Measurements from ENCODE around the gene FAM227A.
A peak's percentile ranks its signal among the peaks of the same experiment; 100 is the strongest.
"Not testable (repeated sequence)": the region's sequence is repeated elsewhere in the genome, so short reads cannot be mapped to it uniquely, and the experiment has no call there.

FAM227A gene

DNA sequence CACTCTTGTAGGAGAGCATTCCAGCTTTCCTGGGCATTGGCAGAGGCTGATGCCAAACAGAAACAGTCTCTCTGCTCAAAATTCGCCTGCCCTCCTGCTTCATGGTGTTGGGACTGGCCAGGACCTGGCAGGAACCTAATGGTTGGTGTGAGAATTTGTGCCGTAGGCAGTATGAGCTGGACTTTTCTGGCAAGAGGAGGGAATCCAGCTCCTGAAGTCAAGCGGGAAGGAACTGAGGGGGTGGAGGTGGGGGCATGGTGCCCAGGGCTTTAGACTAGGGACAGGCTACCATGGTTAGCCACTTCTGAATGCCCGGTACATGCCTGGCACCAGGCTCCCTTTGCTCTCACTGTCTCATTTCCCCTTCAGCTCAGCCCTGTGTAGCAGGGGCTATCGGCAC is 18.7 kb upstream of the FAM227A start:
- DNase-seq (ENCODE audit: low read depth in 1 of 2, low spot score in 1 of 2) = no peak

DNA sequence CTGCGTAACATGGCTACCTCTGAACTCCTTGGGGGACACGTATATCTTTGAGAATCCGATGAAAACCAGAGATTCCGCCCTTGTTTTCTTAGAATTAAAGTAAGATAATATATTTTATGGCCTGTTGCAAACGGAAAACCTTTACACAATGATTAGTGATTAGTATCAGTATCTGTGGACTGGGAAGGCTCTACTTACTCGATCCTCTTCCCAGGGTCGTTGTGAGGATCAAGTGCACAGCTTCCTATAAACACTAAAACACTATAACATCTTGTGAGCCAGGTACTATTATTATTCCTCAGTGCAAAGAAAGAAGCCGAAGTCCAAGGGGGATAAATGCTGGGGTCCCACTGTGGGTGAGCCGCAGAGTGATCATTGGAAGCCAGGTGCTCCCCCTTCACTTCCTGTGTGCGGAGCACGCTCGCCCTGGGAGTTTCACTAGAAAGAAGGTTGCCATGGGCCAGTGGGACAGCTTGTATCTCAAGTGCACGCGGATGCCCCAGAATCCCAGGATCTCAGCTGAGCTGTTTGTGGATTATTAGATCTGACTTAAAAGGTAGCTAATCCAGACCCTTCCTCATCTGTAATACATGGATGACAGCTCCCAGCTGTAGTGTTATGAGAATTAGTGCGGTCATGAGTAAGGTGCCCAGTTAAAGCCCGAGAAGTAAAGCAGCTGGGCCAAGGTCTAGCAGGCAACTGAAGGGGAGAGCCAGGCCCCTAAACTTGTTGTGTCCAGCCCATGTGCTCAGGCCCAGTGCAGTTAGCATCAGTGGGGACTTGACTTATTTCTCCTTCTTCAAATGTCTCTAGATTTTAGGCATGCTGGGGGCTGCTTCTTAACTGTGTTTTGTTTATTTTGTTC is 1.1 kb upstream of the FAM227A start:
- DNase-seq (ENCODE audit: low read depth in 1 of 2, low spot score in 1 of 2) = peak in 1 of 2 donors; percentile 1

DNA sequence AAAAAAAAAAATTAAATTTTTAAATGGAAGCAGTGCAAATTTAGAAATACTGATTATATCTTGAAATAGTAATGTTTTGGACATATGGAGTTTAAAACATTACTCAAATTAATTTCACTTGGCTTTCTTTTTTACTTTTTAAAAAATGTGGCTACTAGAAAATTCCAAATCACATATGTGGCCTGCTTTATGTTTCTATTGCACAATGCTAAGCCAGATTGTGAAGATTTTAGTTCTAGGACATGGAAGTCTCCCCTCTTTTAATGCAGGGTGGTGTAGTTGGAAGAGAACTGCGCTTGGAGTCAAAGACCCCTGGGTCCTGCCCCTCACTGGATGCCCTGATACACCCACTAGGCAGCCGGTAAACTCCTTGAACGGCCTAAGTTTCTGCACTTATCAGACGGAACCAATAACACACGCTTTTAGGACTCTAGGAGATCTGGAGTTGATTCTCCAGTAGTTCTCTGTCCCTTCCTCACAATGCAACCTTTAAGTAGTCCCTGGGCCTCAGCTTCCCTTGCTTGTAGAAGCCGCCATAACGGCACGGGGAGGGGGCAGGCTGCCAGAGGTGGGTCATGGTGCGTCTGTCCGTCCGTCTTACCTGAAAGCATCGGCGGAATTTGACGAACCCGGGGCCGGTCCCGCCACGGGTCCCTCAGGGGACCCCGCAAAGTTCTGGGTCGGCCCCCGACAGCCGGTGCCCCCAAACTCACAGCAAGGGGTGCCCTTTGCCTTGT is 505 bp downstream of the FAM227A start:
- peak in 1 of 2 donors; percentile 0 for DNase-seq (ENCODE audit: low read depth in 1 of 2, low spot score in 1 of 2)

DNA sequence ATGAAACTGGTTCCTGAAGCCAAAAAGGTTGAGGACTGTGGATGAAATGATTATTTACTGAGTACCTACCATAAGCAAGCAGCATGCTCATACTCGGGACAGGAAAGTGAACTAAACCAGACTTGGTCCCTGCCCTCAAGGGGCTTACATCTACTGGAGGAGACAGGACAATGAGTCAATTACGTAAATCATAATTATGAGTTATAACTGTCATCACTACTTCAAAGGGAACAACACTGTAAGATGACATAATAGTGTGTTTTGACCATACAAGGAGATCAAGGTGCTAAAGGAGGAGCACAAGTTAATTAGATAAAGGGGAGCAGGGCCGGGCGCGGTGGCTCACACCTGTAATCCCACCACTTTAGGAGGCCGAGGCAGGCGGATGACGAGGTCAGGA is 2.5 kb downstream of the FAM227A start:
- no peak for DNase-seq (ENCODE audit: low read depth in 1 of 2, low spot score in 1 of 2)

DNA sequence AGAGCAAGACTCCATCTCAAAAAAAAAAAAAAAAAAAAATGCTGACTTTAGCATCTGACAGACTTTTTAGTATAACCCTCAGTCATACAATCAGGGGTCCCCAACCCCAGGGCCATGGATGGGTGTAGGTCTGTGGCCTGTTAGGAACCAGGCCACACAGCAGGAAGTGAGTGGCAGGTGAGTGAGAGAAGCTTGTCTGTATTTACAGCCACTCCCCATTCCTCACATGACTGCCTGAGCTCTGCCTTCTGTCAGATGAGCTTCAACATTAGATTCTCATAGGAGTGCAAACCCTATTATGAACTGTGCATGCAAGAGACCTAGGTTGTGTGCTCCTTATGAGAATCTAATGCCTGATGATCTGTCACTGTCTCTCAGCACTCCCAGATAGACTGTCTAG is 3.3 kb downstream of the FAM227A start:
- no peak for DNase-seq (ENCODE audit: low read depth in 1 of 2, low spot score in 1 of 2)

DNA sequence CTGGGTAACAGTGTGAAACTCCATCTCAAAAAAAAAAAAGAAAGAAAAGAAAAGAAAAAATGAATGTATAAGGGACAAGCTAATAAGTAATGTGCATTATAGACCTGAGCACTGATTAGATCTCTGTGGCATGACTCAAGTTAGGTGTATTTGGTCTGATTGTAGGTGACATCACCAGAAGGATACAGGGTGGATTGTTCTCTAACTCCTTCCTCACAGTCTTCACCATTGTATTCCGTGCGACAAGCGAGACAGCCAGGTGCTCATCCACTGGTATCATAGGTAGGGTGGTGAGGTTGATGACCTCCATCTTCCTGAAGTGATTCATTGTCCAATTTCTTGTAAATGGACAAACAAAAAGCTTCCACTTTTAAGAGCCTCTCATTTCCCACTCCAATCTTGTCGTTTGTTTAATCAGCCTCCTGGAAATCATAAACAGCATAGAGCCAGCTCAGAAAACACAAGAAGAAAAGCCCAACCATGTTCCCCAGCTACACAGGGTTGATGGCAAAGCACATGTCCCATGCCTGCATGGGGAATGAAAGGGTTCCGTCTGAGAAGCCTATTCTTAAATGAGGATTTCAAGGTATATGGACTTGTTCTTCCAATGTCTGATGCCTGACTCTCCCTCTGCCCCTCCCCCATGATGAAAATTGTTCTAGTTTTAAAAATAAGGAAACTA is 6.2 kb downstream of the FAM227A start:
- no peak for DNase-seq (ENCODE audit: low read depth in 1 of 2, low spot score in 1 of 2)

DNA sequence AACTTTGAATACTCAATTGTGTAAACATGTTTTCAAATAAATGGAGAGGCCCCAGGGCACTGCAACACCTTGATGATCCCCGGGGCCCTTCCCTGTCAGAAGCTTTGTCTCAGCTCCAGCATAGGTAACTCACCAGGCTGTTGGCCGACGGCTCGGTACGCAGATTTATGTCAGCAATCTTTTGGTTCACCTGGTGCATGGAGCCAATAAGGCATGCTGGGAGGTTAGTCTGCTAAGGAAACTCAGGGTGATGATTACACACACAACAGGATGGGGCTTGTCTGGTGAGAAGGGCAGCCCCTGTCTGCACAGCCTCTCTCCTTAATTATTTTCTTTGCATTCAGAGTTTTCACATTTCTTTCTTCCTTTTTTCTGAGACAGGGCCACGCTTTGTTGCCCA is 10.8 kb downstream of the FAM227A start:
- DNase-seq (ENCODE audit: low read depth in 1 of 2, low spot score in 1 of 2) = no peak

DNA sequence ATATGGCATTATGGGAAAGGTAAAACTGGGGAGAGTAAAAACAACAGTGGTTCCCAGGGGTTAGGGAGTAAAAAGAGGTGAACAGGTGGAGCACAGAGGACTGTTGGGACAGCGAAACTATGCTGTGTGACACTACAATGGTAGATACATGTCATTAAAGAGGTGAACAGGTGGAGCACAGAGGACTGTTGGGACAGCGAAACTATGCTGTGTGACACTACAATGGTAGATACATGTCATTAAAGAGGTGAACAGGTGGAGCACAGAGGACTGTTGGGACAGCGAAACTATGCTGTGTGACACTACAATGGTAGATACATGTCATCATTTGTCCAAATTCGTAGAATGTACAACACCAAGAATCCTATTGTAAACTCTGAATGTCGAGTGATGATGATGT is 11.9 kb downstream of the FAM227A start:
- DNase-seq (ENCODE audit: low read depth in 1 of 2, low spot score in 1 of 2) = not testable (repeated sequence)

DNA sequence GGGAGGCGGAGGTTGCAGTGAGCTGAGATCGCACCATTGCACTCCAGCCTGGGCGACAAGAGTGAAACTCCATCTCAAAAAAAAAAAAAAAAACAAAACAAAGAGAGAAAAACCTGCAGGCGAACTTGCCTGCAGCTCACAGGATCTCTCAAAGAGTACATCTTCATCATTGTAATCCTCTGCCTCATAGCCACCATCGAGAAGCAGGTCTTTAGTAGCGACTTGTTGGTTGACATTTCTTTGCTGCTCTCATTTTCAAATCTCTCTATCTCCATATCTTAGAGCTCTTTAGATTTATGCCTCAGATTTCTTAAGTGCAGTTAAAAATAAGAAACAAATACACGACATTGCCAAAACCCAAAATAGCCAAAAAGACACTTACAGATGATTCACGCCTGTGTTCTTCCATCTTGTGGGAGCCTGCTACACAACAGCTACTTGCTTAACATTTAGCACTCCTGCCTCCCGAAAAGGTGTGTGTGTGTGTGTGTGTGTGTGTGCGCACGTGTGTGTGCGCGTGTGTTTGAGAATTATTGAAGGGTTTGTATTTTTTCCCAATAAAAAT is 14.6 kb downstream of the FAM227A start:
- no peak for DNase-seq (ENCODE audit: low read depth in 1 of 2, low spot score in 1 of 2)

DNA sequence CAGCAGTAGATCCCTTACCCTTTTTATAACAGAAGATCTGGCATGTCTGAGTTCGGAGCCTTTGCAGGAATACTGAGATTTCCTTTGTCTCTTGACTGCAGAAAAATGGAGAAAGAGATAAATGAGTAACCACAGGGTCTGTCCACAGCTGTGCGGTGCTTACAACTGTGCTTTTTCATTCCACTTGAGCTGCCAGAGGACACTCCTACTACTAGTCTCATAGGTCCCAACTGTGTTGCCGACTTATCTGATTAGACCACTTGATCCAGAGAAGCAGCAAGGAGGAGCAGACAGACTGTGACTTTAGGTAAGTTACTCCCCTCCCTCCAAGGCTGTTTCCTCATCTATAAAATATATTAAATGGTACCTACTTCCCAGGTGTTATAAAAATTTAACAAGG is 17.5 kb downstream of the FAM227A start:
- DNase-seq (ENCODE audit: low read depth in 1 of 2, low spot score in 1 of 2) = no peak

DNA sequence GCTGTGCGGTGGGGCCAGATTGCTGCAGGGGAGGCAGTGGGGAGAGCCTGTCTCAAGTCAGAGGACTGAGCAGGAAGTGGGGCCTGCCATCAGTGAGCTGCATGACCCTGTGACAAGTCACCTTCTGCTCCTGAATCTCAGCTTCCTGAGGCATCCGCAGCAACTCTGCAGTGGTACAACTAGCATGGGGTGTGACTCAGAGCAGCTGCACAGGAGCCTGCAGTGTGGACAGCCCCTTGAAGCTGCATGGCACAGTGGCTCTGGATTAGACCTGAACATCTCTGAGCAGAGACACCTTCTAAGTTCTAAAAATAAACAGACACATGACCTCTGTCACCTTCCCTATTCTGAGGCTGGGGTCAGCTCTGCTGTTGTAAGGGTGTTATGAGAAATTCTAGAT is 18.0 kb downstream of the FAM227A start:
- DNase-seq (ENCODE audit: low read depth in 1 of 2, low spot score in 1 of 2) = no peak

DNA sequence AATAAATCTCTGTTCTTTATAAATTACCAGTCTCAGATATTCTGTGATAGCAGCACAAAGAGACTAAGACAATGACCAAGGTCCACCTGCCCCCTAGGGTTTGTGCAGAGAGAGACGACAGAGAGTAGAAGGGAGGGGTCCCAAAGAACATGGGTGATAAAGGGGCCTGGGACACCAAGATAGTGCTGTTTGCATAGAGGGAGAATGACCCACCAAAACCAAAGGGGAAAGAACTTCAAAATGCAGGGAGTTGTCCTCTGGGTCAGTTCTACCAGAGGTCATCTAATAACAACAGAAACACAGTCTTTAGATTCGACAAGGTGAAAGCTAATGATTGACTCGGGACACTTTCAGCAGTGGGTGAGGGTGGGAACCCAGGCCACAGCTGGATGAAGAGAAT is 23.7 kb downstream of the FAM227A start:
- DNase-seq (ENCODE audit: low read depth in 1 of 2, low spot score in 1 of 2) = no peak

DNA sequence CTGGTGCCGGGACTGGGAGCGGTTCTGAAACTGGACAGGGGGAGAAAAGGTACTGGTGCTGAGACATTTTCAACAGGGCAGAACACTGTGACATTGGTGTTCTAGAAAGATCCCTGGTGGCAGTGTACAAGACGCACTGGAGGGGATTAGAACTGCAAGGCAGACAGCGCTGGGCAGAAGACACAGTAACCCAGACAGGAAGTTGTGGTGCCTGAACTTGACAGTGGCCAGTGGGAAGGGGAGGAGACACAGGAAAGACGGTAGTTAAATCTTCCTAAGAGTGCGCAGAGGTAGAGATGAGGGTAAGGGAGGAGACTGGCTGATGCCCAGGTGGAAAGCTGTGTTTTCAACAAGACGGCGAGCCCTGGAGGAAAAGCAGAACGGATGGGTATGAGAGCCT is 24.5 kb downstream of the FAM227A start:
- DNase-seq (ENCODE audit: low read depth in 1 of 2, low spot score in 1 of 2) = no peak

DNA sequence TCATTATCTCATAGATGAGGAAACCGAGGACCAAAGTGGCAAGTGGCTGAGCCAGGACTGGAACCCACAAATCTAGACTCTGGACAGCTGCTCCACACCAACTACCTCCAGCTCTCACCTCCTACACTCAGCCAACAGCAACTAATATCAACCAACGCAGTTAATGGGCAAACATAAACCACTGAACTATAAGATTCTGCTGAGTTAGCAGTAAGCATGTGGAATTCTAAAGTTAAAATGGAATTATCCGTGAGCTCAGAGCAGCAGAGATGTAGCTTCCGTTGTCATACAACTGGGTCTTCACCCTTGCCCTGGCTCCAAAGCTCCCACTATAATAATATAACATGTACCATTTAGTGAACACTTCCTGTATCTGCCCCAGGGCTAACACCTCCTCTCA is 27.1 kb downstream of the FAM227A start:
- DNase-seq (ENCODE audit: low read depth in 1 of 2, low spot score in 1 of 2) = no peak

DNA sequence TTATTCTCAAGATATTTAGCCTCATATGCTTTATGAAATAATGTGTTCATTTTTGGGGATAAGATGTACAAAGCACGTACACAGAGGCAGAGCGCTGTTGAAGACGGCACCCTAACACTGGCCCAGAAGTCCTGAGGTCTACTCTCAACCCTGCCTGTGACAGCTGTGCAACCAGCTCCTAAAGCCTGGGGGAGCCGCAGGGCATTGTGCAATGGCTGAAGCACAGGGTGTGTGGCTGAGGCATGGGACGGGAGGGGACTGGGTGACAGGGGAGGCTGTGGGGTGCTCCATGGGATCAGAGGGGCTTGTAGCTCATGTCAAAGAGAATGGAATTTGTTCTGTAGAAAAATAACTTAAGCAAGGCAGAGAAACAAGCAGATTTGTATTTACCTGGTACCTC is 27.7 kb downstream of the FAM227A start:
- DNase-seq (ENCODE audit: low read depth in 1 of 2, low spot score in 1 of 2) = no peak

DNA sequence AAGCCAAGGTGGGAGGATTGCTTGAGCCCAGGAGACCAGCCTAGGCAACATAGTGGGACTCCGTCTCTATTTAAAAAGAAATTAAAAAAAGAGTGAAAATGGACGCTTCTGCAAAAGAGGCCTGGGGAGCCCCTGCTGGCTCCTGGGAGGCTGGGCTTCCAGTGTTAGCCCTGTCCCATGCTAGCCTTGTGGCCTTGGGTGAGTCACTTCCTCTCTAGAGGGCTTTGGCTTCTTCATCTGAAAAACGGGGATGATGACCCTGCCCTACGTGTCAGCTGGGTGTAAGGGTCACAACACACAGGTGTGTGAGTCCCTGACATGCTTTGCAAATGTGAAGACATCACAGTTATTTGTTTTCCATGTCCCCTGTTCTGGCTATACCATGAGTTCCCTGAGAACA is 32.8 kb downstream of the FAM227A start:
- DNase-seq (ENCODE audit: low read depth in 1 of 2, low spot score in 1 of 2) = no peak

DNA sequence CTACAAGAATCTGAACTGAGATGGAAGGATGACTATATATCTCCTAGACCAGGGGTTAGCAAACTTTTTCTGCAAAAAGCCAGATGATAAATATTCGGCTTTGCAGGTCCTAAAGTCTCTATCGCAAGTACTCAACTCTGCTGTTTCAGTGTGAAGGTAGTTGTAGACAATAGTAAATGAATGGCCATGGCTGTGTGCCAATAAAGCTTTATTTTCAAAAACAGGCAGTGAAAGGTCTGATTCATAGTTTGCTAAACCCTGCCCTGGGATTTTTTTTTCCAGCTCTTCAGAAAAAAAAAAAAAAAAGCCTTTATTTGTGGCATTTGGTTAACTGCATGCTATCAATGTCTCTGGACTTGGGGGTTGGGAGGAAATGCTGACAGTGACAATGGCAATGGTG is 37.5 kb downstream of the FAM227A start:
- DNase-seq (ENCODE audit: low read depth in 1 of 2, low spot score in 1 of 2) = no peak

DNA sequence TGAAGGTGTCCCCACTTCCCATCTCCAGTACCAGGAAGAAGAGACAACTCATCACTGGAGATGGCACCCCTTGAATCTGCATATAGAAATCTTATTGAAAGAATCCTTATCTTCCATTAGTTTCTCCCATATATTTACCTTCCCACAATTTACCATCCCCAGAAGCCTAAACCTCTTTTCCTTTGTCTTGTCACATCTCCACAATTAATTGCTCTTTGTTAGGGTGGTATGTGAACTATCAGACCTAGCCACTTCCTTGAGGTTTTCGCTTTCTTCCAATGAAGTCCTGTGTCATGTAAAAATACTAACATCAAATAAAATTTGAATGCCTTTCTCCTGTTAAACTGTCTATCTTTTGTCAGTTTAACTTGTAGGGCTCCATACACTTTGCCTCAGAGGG is 37.9 kb downstream of the FAM227A start:
- DNase-seq (ENCODE audit: low read depth in 1 of 2, low spot score in 1 of 2) = no peak

DNA sequence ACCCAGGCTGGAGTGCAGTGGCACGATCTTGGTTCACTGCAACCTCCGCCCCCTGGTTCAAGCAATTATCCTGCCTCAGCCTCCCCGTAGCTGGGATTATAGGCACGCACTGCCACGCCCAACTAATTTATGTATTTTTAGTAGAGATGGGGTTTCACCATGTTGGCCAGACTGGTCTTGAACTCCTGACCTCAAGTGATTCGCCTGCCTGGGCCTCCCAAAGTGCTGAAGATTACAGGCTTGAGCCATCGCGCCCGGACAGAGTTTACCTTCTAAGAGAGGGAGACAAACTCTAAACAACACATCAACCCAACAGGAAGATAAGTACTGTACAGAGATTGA is 41.2 kb downstream of the FAM227A start:
- DNase-seq (ENCODE audit: low read depth in 1 of 2, low spot score in 1 of 2) = not testable (repeated sequence)

DNA sequence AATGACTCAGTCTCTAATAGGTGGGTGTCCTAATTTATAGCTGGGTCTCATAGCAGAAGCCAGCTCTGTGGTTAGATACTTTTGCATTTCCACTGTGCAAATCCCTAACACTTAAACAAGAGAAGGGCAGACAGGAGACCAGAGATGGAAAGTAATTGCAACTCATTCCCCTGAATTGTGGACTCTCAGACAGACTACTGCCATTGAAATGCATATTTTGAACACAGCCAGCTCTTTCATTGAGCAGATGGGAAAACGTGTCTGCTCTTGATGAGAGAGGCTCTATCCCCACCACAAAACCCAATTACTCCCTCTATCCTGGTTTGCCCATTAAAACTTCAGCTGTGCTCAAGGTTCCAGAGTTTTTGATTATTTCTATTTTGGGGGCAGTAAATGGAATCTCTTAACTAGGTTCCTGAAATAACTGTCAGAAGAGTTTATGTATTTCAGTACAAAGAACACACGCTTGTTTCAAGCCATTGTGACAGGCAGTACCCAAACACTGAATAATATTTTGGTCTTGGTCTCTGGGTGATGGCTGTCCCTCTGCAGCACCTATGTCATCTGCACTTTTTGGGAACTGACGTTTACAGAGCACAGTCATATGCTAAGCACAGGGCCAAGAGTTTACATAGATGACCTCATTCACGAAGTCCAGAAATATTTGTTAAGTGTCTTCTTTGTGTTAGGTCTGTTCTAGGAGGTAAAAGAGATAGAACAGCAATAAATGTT is 41.7 kb downstream of the FAM227A start:
- DNase-seq (ENCODE audit: low read depth in 1 of 2, low spot score in 1 of 2) = no peak

DNA sequence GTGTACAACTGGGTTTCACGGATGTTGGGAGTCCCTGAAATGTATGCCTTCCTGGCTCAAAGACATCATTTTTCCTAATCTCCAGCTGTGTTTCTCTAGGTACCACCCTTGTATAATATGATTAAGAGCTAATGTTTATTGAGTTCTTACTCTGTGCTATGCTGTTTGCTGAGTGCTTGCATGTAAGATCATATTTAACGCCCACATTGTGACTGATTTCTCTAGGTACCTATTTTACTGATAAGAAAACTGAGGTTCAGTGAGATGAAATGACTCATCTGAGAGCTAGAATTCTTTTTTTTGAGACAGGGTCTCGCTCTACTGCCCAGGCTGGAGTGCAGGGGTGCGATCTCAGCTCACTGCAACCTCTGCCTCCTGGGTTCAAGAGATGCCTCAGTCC is 42.6 kb downstream of the FAM227A start:
- no peak for DNase-seq (ENCODE audit: low read depth in 1 of 2, low spot score in 1 of 2)

Data from stimulated activated CD4-positive, alpha-beta T cell treated with anti-CD3 and anti-CD28 coated beads, Interleukin-15, amount 100 ng/mL, for 1 hour (primary cell).